Activated CD8-positive, alpha-beta memory T cell treated with anti-CD3 and anti-CD28 coated beads, Interleukin-2, amount 50 U/mL, for 24 hours (primary cell): ENCODE measurements around the gene PDE9A.

ENCODE experiments used
- DNase-seq: peaks from one replicate; pipeline ENCODE4 v3.0.0-alpha.2; 2020; ENCODE audit errors: extremely low read depth

PDE9A gene

GRCh38 chr21:42684109-42684916 is 30.9 kb downstream of the PDE9A start:
- DNase-seq: no peak

- DNase-seq: no peak
Measured at GRCh38 chr21:42685036-42685435, 31.6 kb downstream of the PDE9A start.

GRCh38 chr21:42685954-42686500 is 32.6 kb downstream of the PDE9A start:
- DNase-seq: no peak

- DNase-seq: no peak
Measured at GRCh38 chr21:42687796-42688195, 34.4 kb downstream of the PDE9A start.

- DNase-seq: no peak
Measured at GRCh38 chr21:42688226-42688840, 34.9 kb downstream of the PDE9A start.

- no peak for DNase-seq
Measured at GRCh38 chr21:42688841-42689371, 35.5 kb downstream of the PDE9A start.

GRCh38 chr21:42690586-42690985 is 37.2 kb downstream of the PDE9A start:
- no peak for DNase-seq

- DNase-seq: no peak
Measured at GRCh38 chr21:42691901-42692559, 38.6 kb downstream of the PDE9A start.

- DNase-seq: no peak
Measured at GRCh38 chr21:42692688-42693087, 39.3 kb downstream of the PDE9A start.

GRCh38 chr21:42694751-42695696 is 41.6 kb downstream of the PDE9A start:
- no peak for DNase-seq

GRCh38 chr21:42695697-42696380 is 42.4 kb downstream of the PDE9A start:
- DNase-seq: no peak

- no peak for DNase-seq
Measured at GRCh38 chr21:42696501-42697040, 43.1 kb downstream of the PDE9A start.

GRCh38 chr21:42698733-42699132 is 45.3 kb downstream of the PDE9A start:
- no peak for DNase-seq

- no peak for DNase-seq
Measured at GRCh38 chr21:42699196-42699595, 45.8 kb downstream of the PDE9A start.

- DNase-seq: no peak
Measured at GRCh38 chr21:42701706-42702456, 48.5 kb downstream of the PDE9A start.

GRCh38 chr21:42702720-42703119 is 49.3 kb downstream of the PDE9A start:
- DNase-seq: no peak

- no peak for DNase-seq
Measured at GRCh38 chr21:42703136-42703908, 49.9 kb downstream of the PDE9A start.

- no peak for DNase-seq
Measured at GRCh38 chr21:42703965-42704364, 50.5 kb downstream of the PDE9A start.

- no peak for DNase-seq
Measured at GRCh38 chr21:42704861-42705260, 51.4 kb downstream of the PDE9A start.
